ENCODE results near the gene CELA3A.

Gene CELA3A

GRCh38 chr1:21956720-21957552 is 44.5 kb upstream of the CELA3A start:
- H3K4me3 ChIP-seq (ENCODE audit: low read length), result no peak overlapping the region
- H3K27ac ChIP-seq (ENCODE audit: low read length), result no peak overlapping the region
- TF ChIP-seq, protein P1, sequence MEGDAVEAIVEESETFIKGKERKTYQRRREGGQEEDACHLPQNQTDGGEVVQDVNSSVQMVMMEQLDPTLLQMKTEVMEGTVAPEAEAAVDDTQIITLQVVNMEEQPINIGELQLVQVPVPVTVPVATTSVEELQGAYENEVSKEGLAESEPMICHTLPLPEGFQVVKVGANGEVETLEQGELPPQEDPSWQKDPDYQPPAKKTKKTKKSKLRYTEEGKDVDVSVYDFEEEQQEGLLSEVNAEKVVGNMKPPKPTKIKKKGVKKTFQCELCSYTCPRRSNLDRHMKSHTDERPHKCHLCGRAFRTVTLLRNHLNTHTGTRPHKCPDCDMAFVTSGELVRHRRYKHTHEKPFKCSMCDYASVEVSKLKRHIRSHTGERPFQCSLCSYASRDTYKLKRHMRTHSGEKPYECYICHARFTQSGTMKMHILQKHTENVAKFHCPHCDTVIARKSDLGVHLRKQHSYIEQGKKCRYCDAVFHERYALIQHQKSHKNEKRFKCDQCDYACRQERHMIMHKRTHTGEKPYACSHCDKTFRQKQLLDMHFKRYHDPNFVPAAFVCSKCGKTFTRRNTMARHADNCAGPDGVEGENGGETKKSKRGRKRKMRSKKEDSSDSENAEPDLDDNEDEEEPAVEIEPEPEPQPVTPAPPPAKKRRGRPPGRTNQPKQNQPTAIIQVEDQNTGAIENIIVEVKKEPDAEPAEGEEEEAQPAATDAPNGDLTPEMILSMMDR (IDR thresholded peaks at IDR 0.05; ENCODE audit: low read depth, low read length), result no peak
- TF ChIP-seq EZH2phosphoT487 (IDR thresholded peaks at IDR 0.05; ENCODE audit: low read depth), result no peak
- H3K36me3 ChIP-seq (replicated peaks; ENCODE audit: low read depth, low read length), result no peaks in the 10 kb centered on the region
- H4K20me1 ChIP-seq (ENCODE audit: insufficient read depth, low read length), result no peaks in the 10 kb centered on the region
- no peaks in the 10 kb centered on the region for H3K27me3 ChIP-seq (ENCODE audit: low read depth, low read length)
- no peaks in the 10 kb centered on the region for H3K9me3 ChIP-seq (ENCODE audit: insufficient read depth, low read length)
- no peak overlapping the region for H3K9ac ChIP-seq (ENCODE audit: low read length)
- H3K4me1 ChIP-seq (ENCODE audit: low read length), result no peaks in the 10 kb centered on the region
- H3K79me2 ChIP-seq (ENCODE audit: low read length), result no peaks in the 10 kb centered on the region
- no peak overlapping the region for H2AFZ ChIP-seq (ENCODE audit: low read depth, low read length)
- no peak overlapping the region for H3K4me2 ChIP-seq (ENCODE audit: low read length)

DNA sequence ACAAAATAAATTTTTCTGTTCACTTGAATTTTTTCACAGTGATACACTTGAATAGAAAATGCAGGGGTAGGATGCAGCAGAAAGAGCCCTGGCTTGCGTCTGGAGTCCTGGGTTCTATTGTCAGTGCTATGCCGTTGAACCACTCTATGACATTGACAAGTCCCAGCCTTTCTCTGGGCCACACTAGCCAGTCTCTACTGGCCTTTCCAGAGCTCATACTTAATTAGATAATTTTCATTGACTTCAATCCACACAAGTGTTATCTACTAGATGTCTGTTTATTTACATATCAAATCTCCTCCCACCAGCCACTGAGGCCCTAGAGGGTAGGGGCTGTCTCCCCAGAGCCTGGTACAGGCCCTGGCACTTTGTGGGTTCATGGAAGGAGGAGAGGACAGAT is 40.1 kb upstream of the CELA3A start:
- Histone ChIP-seq H3K27ac (ENCODE audit: low read length) (no peak overlapping the region), H3K9ac (ENCODE audit: low read length) (no peak overlapping the region), H3K4me1 (ENCODE audit: low read length) (no peaks in the 10 kb centered on the region), H4K20me1 (ENCODE audit: insufficient read depth, low read length) (no peaks in the 10 kb centered on the region), H3K4me2 (ENCODE audit: low read length) (no peak overlapping the region), H2AFZ (ENCODE audit: low read depth, low read length) (no peak overlapping the region), H3K36me3 (replicated peaks; ENCODE audit: low read depth, low read length) (no peaks in the 10 kb centered on the region), H3K79me2 (ENCODE audit: low read length) (no peaks in the 10 kb centered on the region), H3K27me3 (ENCODE audit: low read depth, low read length) (no peaks in the 10 kb centered on the region), H3K9me3 (ENCODE audit: insufficient read depth, low read length) (no peaks in the 10 kb centered on the region), H3K4me3 (ENCODE audit: low read length) (no peak overlapping the region)
- TF ChIP-seq, protein P1 (IDR thresholded peaks at IDR 0.05; ENCODE audit: low read depth, low read length), result no peak
- no peak for TF ChIP-seq EZH2phosphoT487 (IDR thresholded peaks at IDR 0.05; ENCODE audit: low read depth)

- Histone ChIP-seq H3K4me2 (ENCODE audit: low read length) (no peak overlapping the region), H3K27ac (ENCODE audit: low read length) (no peak overlapping the region), H3K4me3 (ENCODE audit: low read length) (no peak overlapping the region), H3K36me3 (replicated peaks; ENCODE audit: low read depth, low read length) (no peaks in the 10 kb centered on the region), H4K20me1 (ENCODE audit: insufficient read depth, low read length) (no peaks in the 10 kb centered on the region), H3K27me3 (ENCODE audit: low read depth, low read length) (no peaks in the 10 kb centered on the region), H3K79me2 (ENCODE audit: low read length) (no peaks in the 10 kb centered on the region), H3K9ac (ENCODE audit: low read length) (no peak overlapping the region), H2AFZ (ENCODE audit: low read depth, low read length) (no peak overlapping the region), H3K9me3 (ENCODE audit: insufficient read depth, low read length) (no peaks in the 10 kb centered on the region), H3K4me1 (ENCODE audit: low read length) (no peaks in the 10 kb centered on the region)
- TF ChIP-seq EZH2phosphoT487 (IDR thresholded peaks at IDR 0.05; ENCODE audit: low read depth), result no peak
- TF ChIP-seq, protein P1 (IDR thresholded peaks at IDR 0.05; ENCODE audit: low read depth, low read length), result no peak
These were observed 39.7 kb upstream of the CELA3A start for GRCh38 chr1:21961799-21962198.

- H3K9me3 ChIP-seq (ENCODE audit: insufficient read depth, low read length), result no peaks in the 10 kb centered on the region
- no peak overlapping the region for H3K9ac ChIP-seq (ENCODE audit: low read length)
- no peak overlapping the region for H3K4me3 ChIP-seq (ENCODE audit: low read length)
- H3K27me3 ChIP-seq (ENCODE audit: low read depth, low read length), result no peaks in the 10 kb centered on the region
- H3K4me2 ChIP-seq (ENCODE audit: low read length), result no peak overlapping the region
- no peaks in the 10 kb centered on the region for H4K20me1 ChIP-seq (ENCODE audit: insufficient read depth, low read length)
- no peaks in the 10 kb centered on the region for H3K4me1 ChIP-seq (ENCODE audit: low read length)
- no peaks in the 10 kb centered on the region for H3K79me2 ChIP-seq (ENCODE audit: low read length)
- H2AFZ ChIP-seq (ENCODE audit: low read depth, low read length), result peak overlapping the region; percentile 54; the same call in 1 of the 2 replicates
- H3K36me3 ChIP-seq (replicated peaks; ENCODE audit: low read depth, low read length), result no peaks in the 10 kb centered on the region
- H3K27ac ChIP-seq (ENCODE audit: low read length), result no peak overlapping the region
- TF ChIP-seq, protein P1 (IDR thresholded peaks at IDR 0.05; ENCODE audit: low read depth, low read length), result peak; percentile 76
- no peak for TF ChIP-seq EZH2phosphoT487 (IDR thresholded peaks at IDR 0.05; ENCODE audit: low read depth)
These were observed 37.8 kb upstream of the CELA3A start for GRCh38 chr1:21963477-21964217.

Measured in OCI-LY3 (cell line).